NCI-H1048 (cell line): ENCODE data around the gene GSTA1.
"Not testable (repeated sequence)": the region's sequence is repeated elsewhere in the genome, so short reads cannot be mapped to it uniquely, and the experiment has no call there.

Experiments used
- DNase-seq: peaks from one replicate; lab custom pipeline; 2025; lab: John Stamatoyannopoulos, UW

Gene GSTA1

DNA sequence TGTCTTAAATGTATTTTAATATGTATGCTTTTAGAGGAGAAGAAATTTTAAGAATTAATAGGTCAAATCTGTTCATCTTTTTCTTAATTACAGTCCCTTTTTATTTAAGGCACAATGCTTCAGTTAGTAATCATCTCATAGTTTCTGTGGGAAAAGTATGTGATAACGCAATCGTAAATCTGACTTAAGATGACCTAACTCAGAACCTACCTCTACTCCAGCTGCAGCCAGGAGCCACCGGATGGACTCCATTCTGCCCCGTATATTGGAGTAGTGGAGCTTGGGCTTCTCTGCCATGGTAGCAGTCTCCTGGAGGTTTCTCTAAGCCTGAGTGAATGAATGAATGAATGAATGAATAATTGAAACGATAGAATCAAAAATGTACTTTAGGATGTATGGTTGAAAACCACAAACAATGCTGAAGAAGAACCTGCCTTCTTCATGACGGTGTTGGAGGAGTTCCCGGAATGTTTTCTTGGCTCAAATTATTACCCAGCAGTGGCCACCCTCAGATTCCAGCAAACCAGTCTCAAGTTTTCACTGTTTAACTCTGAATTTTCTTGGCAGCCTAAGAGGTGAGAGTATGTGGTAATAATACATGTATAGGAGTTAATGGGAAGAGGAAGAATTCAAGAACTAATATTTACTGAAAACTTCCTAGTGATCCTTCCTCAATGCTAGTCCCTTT, 45.8 kb downstream of the GSTA1 start:
- DNase-seq = not testable (repeated sequence)

GRCh38 chr6:52754443-52754842, 49.2 kb downstream of the GSTA1 start:
- DNase-seq = no peak

- DNase-seq = not testable (repeated sequence)
These were observed 50.5 kb downstream of the GSTA1 start for GRCh38 chr6:52753137-52753536.

GRCh38 chr6:52752310-52752709, 51.3 kb downstream of the GSTA1 start:
- no peak for DNase-seq

DNA sequence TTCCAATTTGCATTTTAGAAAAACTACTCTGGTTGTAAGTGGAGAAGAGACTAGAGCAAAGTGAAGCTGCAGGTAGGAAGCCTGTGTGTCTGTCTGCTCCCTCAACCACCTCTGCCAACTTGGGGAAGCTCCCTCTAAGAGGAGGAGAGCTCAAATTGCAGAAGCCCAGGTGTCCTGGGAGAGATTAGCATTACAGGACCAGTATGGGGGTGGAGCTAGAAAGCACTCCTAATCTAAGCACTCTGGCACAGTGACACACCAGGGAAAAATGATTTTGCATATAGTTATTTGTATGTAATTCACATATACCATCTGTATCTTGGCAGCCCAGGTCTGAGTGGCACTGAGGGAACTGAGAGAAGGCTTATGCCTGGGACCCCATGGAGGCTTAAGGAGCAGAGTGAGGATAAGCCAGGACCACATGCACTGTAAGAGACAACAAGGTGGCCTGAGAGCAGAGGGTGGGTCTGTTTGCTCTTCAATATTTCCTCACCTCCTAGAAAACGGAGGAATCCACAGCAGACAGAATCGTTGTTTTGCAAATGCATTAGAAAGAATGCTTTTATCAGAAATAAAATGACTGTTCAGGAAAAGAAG, 54.0 kb downstream of the GSTA1 start:
- no peak for DNase-seq

- not testable (repeated sequence) for DNase-seq
These were observed 56.3 kb downstream of the GSTA1 start for GRCh38 chr6:52747301-52747700.

- no peak for DNase-seq
These were observed 57.4 kb downstream of the GSTA1 start for GRCh38 chr6:52746213-52746612.

GRCh38 chr6:52745764-52746201, 57.8 kb downstream of the GSTA1 start:
- DNase-seq = no peak

DNA sequence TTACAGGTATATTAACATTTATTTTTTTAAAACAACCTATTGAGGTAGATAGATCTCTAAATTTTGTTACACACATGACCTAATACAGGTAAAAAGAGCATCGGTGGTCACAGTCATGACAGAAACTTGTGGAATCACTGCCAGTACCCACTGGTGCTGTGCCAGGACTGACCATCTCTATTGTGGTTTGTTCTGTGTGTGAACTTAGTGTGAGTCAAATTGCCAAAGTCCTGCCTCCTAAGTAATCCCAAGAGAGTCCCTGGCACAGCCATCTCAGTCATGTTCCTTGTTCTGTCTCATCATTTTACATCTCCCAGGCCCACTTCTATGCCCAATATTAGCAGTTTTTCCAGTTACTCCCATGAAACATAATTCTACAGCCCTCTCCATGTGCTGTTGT, 61.7 kb downstream of the GSTA1 start:
- DNase-seq = no peak
